Natural killer cell (primary cell): ENCODE measurements around the gene AKAP13. TPM values are rescaled to one million over a fixed set of nuclear protein-coding genes. Genes with fewer than 3 reads are reported as not detected.

Source experiments
- ATAC-seq, 3 donors: fragments of 150-1000 bp in 2 of 3; fragments of 200-7000 bp in 1 of 3; cut with Tn5 transposase; 1 replicate in 1 of 3; 2 replicates in 2 of 3; pipeline ENCODE4 v1.10.0; 2021; ENCODE audit warnings: mild to moderate bottlenecking in 2 of 3, moderate library complexity in 2 of 3
- DNase-seq, 2 donors: peaks; one replicate each; pipeline versions ENCODE4 v3.0.0 to v3.0.0-alpha.2; 2013 to 2021; ENCODE audit warnings: mixed read lengths in 1 of 2
- H3K27ac ChIP-seq: one replicate; pipeline ENCODE4 v1.5.1; 2013; ENCODE audit warnings: mild to moderate bottlenecking, low read length
- H3K27me3 ChIP-seq: one replicate; pipeline ENCODE4 v1.6.1; 2013; ENCODE audit warnings: low read length; ENCODE audit not compliant: control insufficient read depth, insufficient read depth
- H3K36me3 ChIP-seq: one replicate; pipeline ENCODE4 v1.6.1; 2013; ENCODE audit warnings: low read length; ENCODE audit not compliant: control insufficient read depth, insufficient read depth
- H3K4me1 ChIP-seq: one replicate; pipeline ENCODE4 v1.6.1; 2013; ENCODE audit warnings: low read length; ENCODE audit not compliant: control insufficient read depth, insufficient read depth
- H3K4me3 ChIP-seq: one replicate; pipeline ENCODE4 v1.5.1; 2013; ENCODE audit warnings: low read length
- H3K9me3 ChIP-seq: one replicate; pipeline ENCODE4 v1.6.1; 2013; ENCODE audit warnings: low read length; ENCODE audit not compliant: control insufficient read depth, insufficient read depth
- H3K27ac Mint-ChIP-seq, 2 donors: one replicate each; pipeline ENCODE4 v1.8.0; 2022; ENCODE audit warnings: mild to moderate bottlenecking in 2 of 2, mixed read lengths in 2 of 2, moderate library complexity in 1 of 2
- H3K27me3 Mint-ChIP-seq, 2 donors: one replicate each; pipeline ENCODE4 v1.8.0; 2022; ENCODE audit warnings: low read depth in 2 of 2, mixed read lengths in 2 of 2
- H3K36me3 Mint-ChIP-seq: one replicate; pipeline ENCODE4 v1.8.0; 2022; ENCODE audit warnings: mixed read lengths
- H3K4me1 Mint-ChIP-seq, 2 donors: one replicate each; pipeline ENCODE4 v1.8.0; 2022; ENCODE audit warnings: mixed read lengths in 2 of 2
- H3K4me3 Mint-ChIP-seq: one replicate; pipeline ENCODE4 v1.8.0; 2022; ENCODE audit warnings: mild to moderate bottlenecking, moderate library complexity, mixed read lengths
- H3K9me3 Mint-ChIP-seq, 2 donors: one replicate each; pipeline ENCODE4 v1.8.0; 2022; ENCODE audit warnings: mixed read lengths in 2 of 2
- WGBS: methylation state at CpG from one replicate; pipeline ENCODE4 v1.1.7; 2013; ENCODE audit warnings: missing lambda C conversion rate; ENCODE audit not compliant: insufficient coverage; 5-methylcytosine and 5-hydroxymethylcytosine counted together
- intact Hi-C: fragments of 100-400 bp; cut with micrococcal nuclease; formaldehyde crosslinking; loops from one replicate; pipeline ENCODE4 v1.14.2; 2022
- total RNA-seq, 4 donors: library from RNA; stranded (reverse); fragments of 120-200 nt in 1 of 4; gene quantifications; one replicate each; pipeline versions ENCODE4 v1.2.3 to v1.2.4, GENCODE V29; 2013 to 2022
- TF ChIP-seq, protein P1 (sequence below): fragments of 200-600 bp; IDR thresholded peaks from one replicate; pipeline ENCODE4 v1.8.0; 2022; ENCODE audit warnings: antibody characterized with exemption

AKAP13 gene
- total RNA-seq, 3 donors from 2014 or later (not counting 1 experiment from before 2014, with no cell fraction given) = 573 to 661 (median 647) TPM

- H3K27ac ChIP-seq = no peak overlapping the region
- no peaks in the 10 kb centered on the region for H3K27me3 ChIP-seq
- Mint-ChIP-seq H3K9me3 (no peaks in the 10 kb centered on the region), H3K27me3 (no peaks in the 10 kb centered on the region), H3K36me3 (no peaks in the 10 kb centered on the region), H3K4me3 (no peak overlapping the region), H3K4me1 (peaks cover 15 to 32% of the 10 kb centered on the region in 2 donors), H3K27ac (no peak overlapping the region)
- ATAC-seq = no peak
- H3K4me1 ChIP-seq = peaks cover 3% of the 10 kb centered on the region
- H3K36me3 ChIP-seq = no peaks in the 10 kb centered on the region
- no peak overlapping the region for H3K4me3 ChIP-seq
- DNase-seq = no peak
- WGBS = 100% methylated on average over 1 of the region's 1 CpG
- no peaks in the 10 kb centered on the region for H3K9me3 ChIP-seq
- intact Hi-C loops = no loop called here
- TF ChIP-seq, protein P1, sequence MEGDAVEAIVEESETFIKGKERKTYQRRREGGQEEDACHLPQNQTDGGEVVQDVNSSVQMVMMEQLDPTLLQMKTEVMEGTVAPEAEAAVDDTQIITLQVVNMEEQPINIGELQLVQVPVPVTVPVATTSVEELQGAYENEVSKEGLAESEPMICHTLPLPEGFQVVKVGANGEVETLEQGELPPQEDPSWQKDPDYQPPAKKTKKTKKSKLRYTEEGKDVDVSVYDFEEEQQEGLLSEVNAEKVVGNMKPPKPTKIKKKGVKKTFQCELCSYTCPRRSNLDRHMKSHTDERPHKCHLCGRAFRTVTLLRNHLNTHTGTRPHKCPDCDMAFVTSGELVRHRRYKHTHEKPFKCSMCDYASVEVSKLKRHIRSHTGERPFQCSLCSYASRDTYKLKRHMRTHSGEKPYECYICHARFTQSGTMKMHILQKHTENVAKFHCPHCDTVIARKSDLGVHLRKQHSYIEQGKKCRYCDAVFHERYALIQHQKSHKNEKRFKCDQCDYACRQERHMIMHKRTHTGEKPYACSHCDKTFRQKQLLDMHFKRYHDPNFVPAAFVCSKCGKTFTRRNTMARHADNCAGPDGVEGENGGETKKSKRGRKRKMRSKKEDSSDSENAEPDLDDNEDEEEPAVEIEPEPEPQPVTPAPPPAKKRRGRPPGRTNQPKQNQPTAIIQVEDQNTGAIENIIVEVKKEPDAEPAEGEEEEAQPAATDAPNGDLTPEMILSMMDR = no peak
Observed at GRCh38 chr15:85779249-85779648, 398.8 kb downstream of the AKAP13 start.

- H3K4me3 ChIP-seq = no peak overlapping the region
- H3K4me1 ChIP-seq = peaks cover 15% of the 10 kb centered on the region
- 90% methylated on average over 8 of the region's 8 CpGs for WGBS
- no peak overlapping the region for H3K4me3 Mint-ChIP-seq
- H3K27ac ChIP-seq = no peak overlapping the region
- H3K9me3 Mint-ChIP-seq = no peaks in the 10 kb centered on the region
- no peaks in the 10 kb centered on the region for H3K9me3 ChIP-seq
- H3K27me3 Mint-ChIP-seq = no peaks in the 10 kb centered on the region
- H3K27me3 ChIP-seq = no peaks in the 10 kb centered on the region
- H3K27ac Mint-ChIP-seq = no peak overlapping the region
- TF ChIP-seq, protein P1 = no peak
- H3K36me3 ChIP-seq = no peaks in the 10 kb centered on the region
- no peak for ATAC-seq
- no peaks in the 10 kb centered on the region for H3K36me3 Mint-ChIP-seq
- intact Hi-C loops = no loop called here
- H3K4me1 Mint-ChIP-seq = peaks cover 18 to 43% of the 10 kb centered on the region in 2 donors
- no peak for DNase-seq
Observed at GRCh38 chr15:85780225-85780985, 400.0 kb downstream of the AKAP13 start.

GRCh38 chr15:85781099-85781498 lies 400.7 kb downstream of the AKAP13 start:
- Mint-ChIP-seq H3K4me1 (peaks cover 20 to 50% of the 10 kb centered on the region in 2 donors), H3K4me3 (no peak overlapping the region)
- no peak for ATAC-seq

More at GRCh38 chr15:85781099-85781498, 400.7 kb downstream of the AKAP13 start:
- H3K36me3 Mint-ChIP-seq = no peaks in the 10 kb centered on the region
- no peak for DNase-seq
- H3K36me3 ChIP-seq = no peaks in the 10 kb centered on the region
- no peaks in the 10 kb centered on the region for H3K27me3 Mint-ChIP-seq
- intact Hi-C loops = no loop called here
- H3K9me3 Mint-ChIP-seq = no peaks in the 10 kb centered on the region
- no peak overlapping the region for H3K27ac Mint-ChIP-seq
- no peaks in the 10 kb centered on the region for H3K9me3 ChIP-seq
- 96% methylated on average over 7 of the region's 7 CpGs for WGBS
- TF ChIP-seq, protein P1 = no peak
- H3K4me1 ChIP-seq = peaks cover 21% of the 10 kb centered on the region
- no peak overlapping the region for H3K27ac ChIP-seq
- H3K4me3 ChIP-seq = no peak overlapping the region
- H3K27me3 ChIP-seq = no peaks in the 10 kb centered on the region
